ENCODE results near the gene COL8A1. TPM values are rescaled to one million over a fixed set of nuclear protein-coding genes. Genes with fewer than 3 reads are reported as not detected.

Gene COL8A1
- total and polyA plus RNA-seq, 9 of the 15 experiments (the other 6 are each of a cell fraction or from before 2014, with no cell fraction given) = 0.07 TPM; not detected in 8

DNA sequence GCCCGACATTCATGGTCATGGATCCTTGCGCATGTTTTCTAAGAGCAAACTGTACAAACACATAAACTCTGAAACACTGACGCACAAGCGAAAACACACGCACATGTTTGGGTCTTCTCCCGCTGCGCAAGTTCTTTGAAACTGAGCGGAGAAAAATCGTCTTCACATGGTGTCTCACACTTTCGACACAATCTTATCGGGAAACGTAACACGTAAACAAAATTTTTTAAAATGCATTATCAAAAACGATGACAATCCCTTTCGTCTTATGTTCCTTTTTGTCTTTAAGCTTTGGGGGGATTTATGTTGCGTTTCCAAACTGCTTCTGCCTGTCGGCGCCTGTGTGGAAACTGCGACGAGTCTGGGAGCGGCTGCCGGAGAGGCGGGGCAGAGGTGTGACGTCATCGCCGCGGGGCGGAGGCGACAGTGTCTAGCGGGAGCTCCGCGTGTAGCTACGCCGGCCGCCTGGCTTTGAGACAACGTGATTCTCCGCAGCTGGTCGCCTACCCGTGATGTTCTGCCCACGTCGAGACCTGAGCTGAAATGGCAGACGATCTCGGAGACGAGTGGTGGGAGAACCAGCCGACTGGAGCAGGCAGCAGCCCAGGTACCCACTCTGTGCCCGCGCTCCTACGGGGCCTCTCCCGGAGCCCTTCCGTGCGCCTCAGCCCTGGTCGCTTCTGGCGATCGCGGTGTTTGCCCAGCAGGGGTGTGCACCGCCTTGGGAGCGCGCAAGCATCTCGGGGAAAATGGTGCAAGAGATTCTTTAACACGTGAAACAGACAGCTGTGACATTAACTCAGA, 179.2 kb downstream of the COL8A1 start, which contains the start of gene CMSS1 (continued):
- TF ChIP-seq MYBL2 (IDR thresholded peaks at IDR 0.05; ENCODE audit: low read depth) (peak; percentile 84), MYBL2 (CRISPR knock-in tag; IDR thresholded peaks at IDR 0.05; ENCODE audit: borderline replicate concordance) (no peak), NKRF (IDR thresholded peaks at IDR 0.05; ENCODE audit: borderline replicate concordance) (peak; percentile 96), UBTF (IDR thresholded peaks at IDR 0.05; ENCODE audit: borderline replicate concordance in 1 of 2, low read depth in 2 of 2, low read length in 2 of 2) (peak in 1 of 2 experiments; percentile 69; a peak in 1 of 4 replicates), SETDB1 (IDR thresholded peaks at IDR 0.05; ENCODE audit: low read length) (no peak), ZNF77 (CRISPR knock-in tag; IDR thresholded peaks at IDR 0.05) (no peak), TBP (optimal IDR thresholded peaks at IDR 0.05; ENCODE audit: low read depth, low read length) (peak; percentile 66), BRD4 (IDR thresholded peaks at IDR 0.05) (0 out of 2 replicates have a peak, but pooled peaks have one; percentile 70), ZBTB5 (IDR thresholded peaks at IDR 0.05) (peak; percentile 84; the same call in 1 of the 2 replicates), POLR2G (IDR thresholded peaks at IDR 0.05; ENCODE audit: low read depth, low read length) (peak; percentile 91)
- TF ChIP-seq, protein P1, sequence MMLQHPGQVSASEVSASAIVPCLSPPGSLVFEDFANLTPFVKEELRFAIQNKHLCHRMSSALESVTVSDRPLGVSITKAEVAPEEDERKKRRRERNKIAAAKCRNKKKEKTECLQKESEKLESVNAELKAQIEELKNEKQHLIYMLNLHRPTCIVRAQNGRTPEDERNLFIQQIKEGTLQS (IDR thresholded peaks at IDR 0.05) = peak; percentile 99
- TF ChIP-seq, protein P1 (CRISPR knock-in tag; conservative IDR thresholded peaks at IDR 0.05) = peak; percentile 75
- TF ChIP-seq, protein P2, sequence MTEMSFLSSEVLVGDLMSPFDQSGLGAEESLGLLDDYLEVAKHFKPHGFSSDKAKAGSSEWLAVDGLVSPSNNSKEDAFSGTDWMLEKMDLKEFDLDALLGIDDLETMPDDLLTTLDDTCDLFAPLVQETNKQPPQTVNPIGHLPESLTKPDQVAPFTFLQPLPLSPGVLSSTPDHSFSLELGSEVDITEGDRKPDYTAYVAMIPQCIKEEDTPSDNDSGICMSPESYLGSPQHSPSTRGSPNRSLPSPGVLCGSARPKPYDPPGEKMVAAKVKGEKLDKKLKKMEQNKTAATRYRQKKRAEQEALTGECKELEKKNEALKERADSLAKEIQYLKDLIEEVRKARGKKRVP (CRISPR knock-in tag; IDR thresholded peaks at IDR 0.05) = no peak; the same call in 1 of the 2 replicates
